ENCODE measurements around the gene TMEM92.
"Not testable (repeated sequence)": the region's sequence is repeated elsewhere in the genome, so short reads cannot be mapped to it uniquely, and the experiment has no call there.

The TMEM92 gene

DNA sequence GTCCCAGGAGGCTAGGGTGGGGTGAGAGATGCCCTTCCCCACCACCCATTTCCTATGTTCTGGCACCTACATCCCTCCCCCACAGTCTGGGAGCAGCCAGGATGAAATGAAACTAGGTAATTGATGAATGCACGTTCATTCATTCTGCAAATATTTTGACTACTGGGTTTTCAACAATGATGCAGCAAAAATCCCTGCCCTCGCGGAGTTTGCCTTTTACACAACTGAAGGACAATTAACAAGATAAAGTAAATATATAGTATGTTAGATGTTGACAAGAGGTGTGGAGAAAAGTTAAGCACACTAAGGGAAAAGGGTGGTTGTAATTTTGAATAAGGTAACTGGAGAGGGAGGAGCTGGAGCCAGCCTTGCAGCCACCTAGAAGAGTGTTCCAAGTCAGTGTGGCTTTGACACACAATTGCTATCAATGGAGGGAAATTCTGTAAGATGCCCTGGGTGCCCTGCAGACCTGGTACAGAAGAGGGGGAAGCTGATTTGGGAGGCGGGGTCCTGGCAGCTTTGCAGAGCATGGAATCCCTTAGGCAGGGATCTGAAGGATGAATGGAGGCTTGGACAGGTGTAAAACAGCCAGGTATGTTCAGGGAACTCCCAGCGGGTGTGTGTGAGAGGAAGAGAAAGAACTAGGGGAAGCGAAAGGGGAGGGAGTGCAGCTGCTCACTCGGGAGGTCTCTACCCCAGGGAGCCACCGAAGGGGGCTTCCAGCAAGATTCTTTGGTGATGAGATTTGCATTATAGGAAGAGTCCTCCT, 2.5 kb downstream of the TMEM92 start:
- DNase-seq (ENCODE audit: low spot score), result no peak

- DNase-seq (ENCODE audit: low spot score), result no peak
Observed at GRCh38 chr17:50277357-50277754, 3.1 kb downstream of the TMEM92 start.

DNA sequence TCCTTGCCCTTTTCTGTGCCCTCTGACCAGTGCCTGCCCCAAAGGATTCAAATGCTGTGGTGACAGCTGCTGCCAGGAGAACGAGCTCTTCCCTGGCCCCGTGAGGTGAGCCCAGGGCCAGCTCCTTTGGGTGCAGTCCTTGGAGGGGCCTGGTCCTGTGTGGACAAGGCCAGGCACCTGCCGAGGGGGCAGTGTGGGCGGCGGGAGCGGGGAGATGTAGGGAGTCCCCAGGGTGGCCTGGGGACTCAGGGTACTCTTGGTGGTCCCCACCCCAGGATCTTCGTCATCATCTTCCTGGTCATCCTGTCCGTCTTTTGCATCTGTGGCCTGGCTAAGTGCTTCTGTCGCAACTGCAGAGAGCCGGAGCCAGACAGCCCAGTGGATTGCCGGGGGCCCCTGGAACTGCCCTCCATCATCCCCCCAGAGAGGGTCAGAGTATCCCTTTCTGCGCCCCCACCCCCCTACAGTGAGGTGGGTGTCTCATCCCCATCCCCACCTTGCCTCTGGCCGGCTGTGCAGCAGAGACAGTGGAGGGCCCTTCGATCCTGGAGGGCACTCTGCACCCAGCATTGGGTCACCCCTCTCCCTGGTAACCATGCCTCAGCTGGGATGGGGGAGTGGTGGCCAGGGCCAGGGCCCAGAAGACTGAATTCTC, 4.4 kb downstream of the TMEM92 start:
- no peak for DNase-seq (ENCODE audit: low spot score)

GRCh38 chr17:50279181-50279526, 4.9 kb downstream of the TMEM92 start:
- DNase-seq (ENCODE audit: low spot score), result no peak

GRCh38 chr17:50279639-50280038, 5.4 kb downstream of the TMEM92 start:
- no peak for DNase-seq (ENCODE audit: low spot score)

GRCh38 chr17:50280068-50280467, 5.8 kb downstream of the TMEM92 start:
- DNase-seq (ENCODE audit: low spot score), result no peak

GRCh38 chr17:50280801-50281441, 6.7 kb downstream of the TMEM92 start:
- no peak for DNase-seq (ENCODE audit: low spot score)

DNA sequence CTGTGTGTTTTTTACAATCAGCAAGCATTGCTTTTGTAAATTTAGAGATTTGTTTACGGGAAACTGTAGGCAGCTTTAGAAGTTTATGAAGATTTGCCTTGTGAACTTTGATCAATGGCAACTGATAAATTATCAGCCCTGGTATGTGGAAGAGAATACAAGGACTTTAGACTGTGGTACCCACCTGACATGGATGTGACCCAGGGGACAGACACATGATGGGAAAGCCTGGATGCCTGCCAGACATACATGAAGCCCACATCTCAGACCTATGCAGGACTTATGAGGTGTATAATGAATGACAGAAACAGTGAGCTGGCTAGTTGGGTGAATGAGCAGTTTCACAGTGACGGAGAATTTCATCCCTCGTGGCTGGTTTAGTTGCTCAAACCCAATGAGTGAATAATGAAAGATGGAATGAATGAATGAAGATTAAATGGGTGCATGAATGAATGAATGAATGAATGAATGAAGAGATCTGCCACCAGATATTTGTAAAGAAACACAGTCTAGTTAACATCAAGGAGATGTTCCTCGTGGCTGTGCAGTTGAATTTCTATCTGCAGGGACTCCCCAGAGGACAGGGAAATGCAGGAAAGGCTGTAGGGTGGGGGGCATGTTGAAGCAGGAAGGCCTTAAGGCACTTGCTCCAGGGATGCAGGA, 7.6 kb downstream of the TMEM92 start:
- no peak for DNase-seq (ENCODE audit: low spot score)

GRCh38 chr17:50283246-50283645, 9.0 kb downstream of the TMEM92 start:
- no peak for DNase-seq (ENCODE audit: low spot score)

GRCh38 chr17:50283714-50284113, 9.4 kb downstream of the TMEM92 start:
- DNase-seq (ENCODE audit: low spot score), result no peak

- no peak for DNase-seq (ENCODE audit: low spot score)
Observed at GRCh38 chr17:50285941-50286340, 11.7 kb downstream of the TMEM92 start.

GRCh38 chr17:50287302-50287701, 13.0 kb downstream of the TMEM92 start:
- DNase-seq (ENCODE audit: low spot score), result not testable (repeated sequence)

DNA sequence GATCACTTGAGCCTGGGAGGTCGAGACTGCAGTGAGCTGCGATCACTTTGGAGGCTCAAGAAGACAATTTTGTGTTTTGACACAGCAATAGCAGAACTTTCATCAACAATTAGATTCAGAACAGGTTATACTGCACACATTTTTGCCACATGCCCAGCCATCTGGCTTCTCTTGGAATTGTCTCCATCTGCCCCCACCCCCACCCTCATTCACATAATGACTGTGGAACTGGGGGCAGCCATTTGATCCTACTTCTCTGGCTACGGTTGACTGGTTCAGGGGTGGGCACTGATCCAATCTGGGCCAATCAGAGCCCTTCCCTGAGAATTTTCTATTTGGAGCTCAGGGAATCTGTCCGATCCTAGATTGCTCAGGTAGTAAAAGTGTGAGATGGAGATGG, 14.0 kb downstream of the TMEM92 start:
- no peak for DNase-seq (ENCODE audit: low spot score)

GRCh38 chr17:50289278-50289677, 15.0 kb downstream of the TMEM92 start:
- DNase-seq (ENCODE audit: low spot score), result no peak

DNA sequence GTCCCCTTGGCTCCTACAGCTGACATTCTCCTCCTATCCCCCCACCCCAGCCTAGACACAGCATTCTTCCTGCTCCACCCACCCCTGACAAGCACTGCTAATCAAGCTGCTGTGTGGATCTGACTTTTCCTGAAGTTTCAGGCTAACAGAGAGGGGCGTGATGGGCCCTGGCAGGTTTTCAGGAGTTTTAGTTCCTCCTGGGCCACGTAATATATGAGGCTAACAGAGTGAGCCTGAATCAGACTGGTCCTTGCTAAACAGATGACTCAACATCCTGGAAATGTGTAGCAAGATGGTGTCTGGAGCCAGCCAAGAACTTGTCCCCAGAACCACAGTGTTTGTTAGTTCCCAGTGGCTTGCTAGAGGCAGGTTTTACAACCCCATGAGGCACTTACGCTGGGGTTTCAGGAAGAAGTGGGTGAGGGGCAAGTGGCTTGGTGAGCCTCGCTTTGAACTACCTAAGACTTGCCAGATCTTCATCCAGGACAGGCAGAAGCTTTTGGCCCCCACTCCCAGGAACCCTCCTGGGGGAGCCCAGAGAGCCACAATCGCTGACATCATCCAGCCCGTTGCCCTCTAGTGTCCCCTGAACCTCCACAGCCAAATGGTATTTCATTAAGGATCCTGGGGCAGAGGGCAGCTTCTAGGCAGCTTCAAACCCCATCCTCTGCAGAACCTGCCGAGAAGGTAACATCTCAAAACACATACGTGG, 15.9 kb downstream of the TMEM92 start:
- peak; percentile 49 for DNase-seq (ENCODE audit: low spot score)

GRCh38 chr17:50290933-50291332, 16.7 kb downstream of the TMEM92 start:
- no peak for DNase-seq (ENCODE audit: low spot score)

DNA sequence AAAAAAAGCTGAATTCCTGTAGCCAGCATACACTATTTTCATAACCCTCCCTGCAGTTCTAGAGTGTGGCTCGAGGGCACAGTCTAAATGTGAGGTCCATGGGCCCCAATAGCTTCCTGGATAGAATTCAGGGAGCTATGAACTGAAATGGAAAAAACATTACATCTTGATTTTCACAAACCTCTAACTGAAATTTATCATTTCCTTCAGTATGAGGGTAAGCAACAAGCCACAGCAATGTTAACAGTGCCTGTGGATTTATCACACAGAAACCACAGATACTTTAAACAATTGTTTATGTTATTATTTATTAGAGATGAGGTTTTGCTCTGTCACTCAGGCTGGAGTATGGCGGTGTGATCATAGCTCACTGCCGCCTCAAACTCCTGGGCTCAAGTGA, 18.2 kb downstream of the TMEM92 start:
- no peak for DNase-seq (ENCODE audit: low spot score)

- DNase-seq (ENCODE audit: low spot score), result no peak
Observed at GRCh38 chr17:50295021-50295420, 20.8 kb downstream of the TMEM92 start.

DNA sequence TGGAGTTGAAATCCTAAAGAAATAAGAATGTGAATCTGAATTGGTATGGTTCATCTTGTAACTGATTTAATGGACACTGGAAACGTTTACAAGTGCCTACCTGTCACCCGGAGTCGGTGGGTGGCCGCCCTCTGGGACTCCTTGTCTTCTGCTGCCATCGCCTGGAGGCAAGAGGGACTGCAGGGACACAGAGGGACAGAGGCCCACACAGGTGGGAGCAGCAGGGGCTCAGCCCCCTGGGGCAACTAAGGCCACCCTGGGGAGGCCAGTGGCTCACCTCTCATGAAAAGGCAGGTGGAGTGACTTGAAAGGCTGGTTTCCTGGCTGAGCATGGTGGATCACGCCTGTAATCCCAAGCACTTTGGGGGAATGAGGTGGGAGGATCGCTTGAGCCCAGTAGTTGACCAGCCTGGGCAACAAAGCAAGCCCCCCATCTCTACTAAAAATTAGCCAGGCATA, 23.2 kb downstream of the TMEM92 start:
- DNase-seq (ENCODE audit: low spot score), result peak; percentile 93

DNA sequence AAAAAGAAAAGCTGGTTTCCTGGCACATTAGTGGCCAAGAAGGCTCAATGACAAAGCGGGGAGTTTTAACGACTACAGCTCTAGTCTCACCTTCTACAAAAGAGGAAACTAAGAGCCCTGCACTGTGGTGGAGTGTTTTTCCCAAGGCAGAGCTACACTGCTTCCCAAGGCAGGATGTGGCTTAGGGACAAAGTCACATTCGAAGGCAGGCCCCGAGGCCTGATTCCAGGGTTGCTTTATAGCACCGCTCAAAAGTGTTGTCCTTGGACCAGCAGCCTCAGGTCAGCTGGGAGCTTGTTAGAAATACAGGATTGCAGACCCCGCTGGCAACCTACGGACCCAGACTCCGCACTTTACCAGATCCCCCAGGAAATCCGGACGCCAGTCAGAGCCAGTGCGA, 23.8 kb downstream of the TMEM92 start:
- DNase-seq (ENCODE audit: low spot score), result no peak

GRCh38 chr17:50299776-50300175, 25.5 kb downstream of the TMEM92 start:
- DNase-seq (ENCODE audit: low spot score), result no peak

GRCh38 chr17:50300824-50301223, 26.6 kb downstream of the TMEM92 start:
- not testable (repeated sequence) for DNase-seq (ENCODE audit: low spot score)

Measured in ecto neural progenitor cell (in vitro differentiated cells).